GM21367 (cell line): ENCODE data around the gene PRND.
"Not testable (repeated sequence)": the region's sequence is repeated elsewhere in the genome, so short reads cannot be mapped to it uniquely, and the experiment has no call there.

ENCODE experiments used
- ATAC-seq: cut with Tn5 transposase; IDR thresholded peaks from one replicate; pipeline ENCODE4 v1.9.1; 2021; ENCODE audit not compliant: unreplicated experiment

The PRND gene, protein sequence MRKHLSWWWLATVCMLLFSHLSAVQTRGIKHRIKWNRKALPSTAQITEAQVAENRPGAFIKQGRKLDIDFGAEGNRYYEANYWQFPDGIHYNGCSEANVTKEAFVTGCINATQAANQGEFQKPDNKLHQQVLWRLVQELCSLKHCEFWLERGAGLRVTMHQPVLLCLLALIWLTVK

GRCh38 chr20:4721719-4722118, at the start of gene PRND:
TSS of gene PRND (plus strand) at chr20:4721909. CDS start at chr20:4724552, 2,643 bp downstream.
- ATAC-seq, result no peak

DNA sequence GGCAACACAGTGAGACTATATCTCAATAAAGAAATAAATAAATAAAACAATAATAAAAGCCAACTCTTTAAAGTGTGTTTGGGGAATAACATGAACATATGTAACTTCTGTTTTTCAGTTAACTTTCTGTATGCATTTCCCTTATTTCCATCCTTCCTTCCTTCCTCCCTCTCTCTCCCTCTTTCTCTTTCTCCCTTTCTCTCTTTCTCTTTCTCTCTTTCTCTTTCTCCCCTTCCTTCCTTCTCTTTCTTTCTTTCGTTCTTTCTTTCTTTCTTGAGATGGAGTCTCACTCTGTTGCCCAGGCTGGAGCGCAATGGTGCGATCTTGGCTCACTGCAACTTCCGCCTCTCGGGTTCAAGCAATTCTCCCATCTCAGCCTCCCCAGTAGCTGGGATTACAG, 48.8 kb upstream of the PRND start:
- no peak for ATAC-seq

DNA sequence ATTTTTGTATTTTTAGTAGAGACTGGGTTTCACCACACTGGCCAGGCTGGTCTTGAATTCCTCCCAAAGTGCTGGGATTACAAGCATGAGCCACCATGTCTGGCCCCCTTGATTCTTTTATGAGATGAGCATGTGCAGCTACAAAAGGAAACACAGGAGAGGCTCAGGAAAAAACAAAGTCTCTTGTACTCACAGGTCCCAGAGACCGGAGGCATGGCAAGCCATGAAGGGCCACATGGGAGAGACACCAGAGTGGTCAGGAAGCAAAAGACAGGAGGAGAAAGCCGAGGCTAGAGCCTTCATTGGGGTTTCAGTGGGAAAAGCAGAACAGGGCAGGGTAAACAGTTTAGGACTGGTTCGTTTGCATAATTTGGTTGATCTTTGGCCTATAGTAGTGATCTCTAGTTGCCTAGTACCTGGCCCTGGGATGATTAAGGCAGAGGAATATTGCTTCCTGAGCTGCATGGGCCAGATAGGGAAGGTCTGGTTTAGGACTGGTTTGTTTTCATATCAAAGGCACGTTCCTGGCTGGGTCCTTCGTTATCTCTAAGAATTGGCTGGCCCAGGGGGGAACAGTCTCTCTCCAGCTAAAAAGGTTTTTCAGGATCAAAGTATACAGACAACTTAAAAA, 48.2 kb upstream of the PRND start:
- ATAC-seq, result no peak

DNA sequence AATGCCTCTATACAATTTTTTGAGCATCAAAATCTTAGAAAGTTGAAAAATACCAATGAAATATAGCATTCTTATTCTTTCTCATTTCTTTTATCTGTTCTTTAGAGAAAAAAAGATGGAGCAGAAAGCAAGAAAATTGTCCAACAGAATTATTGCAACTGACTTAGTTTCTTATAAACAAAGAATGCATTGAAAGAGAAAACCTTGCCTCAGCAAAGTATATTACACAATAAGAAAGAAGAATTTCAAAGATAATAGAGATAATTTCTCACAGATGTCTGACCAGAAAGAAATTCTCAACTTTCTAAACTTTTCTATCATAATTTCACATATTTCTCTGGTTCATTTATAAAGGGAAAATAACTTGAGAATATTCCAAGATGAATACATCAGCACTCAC, 47.0 kb upstream of the PRND start:
- ATAC-seq, result no peak

DNA sequence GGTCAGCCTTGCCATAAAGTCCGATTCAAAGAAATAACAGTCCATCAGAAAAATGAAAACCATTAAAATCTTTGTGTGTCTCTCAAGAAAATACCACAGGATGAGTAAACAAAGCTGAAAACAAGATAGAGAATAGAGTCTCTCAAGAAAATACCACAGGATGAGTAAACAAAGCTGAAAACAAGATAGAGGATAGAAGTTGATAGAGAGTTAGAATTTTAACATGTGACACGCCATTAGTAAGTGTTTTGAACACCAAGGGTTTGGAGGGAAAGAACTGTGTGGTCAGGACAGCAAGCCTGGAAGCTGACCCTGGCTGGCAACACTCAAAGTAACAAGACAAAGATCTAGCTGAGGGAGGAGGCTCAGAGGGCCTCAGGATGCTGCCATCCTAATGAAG, 43.9 kb upstream of the PRND start:
- no peak for ATAC-seq

- ATAC-seq, result no peak
These were observed 40.3 kb upstream of the PRND start for GRCh38 chr20:4681401-4681800.

GRCh38 chr20:4681991-4682401, 39.7 kb upstream of the PRND start:
- ATAC-seq, result no peak

GRCh38 chr20:4682682-4683081, 39.0 kb upstream of the PRND start:
- no peak for ATAC-seq

GRCh38 chr20:4683261-4683660, 38.4 kb upstream of the PRND start:
- no peak for ATAC-seq

DNA sequence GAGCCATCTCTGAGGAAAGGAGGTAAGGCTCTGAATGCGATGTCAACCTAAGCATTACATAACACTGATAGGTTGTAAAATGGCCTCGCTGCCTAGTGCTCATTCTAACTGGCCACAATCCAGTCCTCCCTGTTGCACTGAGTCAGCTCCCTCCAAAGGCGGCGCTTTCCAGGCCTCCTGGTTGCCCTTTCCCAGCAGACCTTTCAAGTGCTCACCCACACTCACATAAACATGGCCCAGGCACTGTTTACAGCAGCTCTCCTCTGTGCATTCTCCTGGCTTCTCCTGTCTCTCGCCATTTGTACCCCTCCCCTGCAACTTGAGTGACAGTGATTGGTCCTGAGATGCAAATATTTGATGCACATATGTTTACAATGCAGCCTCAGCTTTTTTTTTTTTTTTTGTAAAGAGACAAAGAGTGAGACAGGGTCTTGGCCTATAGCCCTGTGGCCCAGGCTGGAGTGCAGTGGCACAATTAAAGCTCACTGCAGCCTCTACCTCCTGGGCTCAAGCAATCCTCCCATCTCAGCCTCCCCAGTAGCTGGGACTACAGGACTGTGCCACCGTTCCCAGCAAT, 36.8 kb upstream of the PRND start:
- ATAC-seq, result no peak

GRCh38 chr20:4685923-4686221, 35.8 kb upstream of the PRND start:
- no peak for ATAC-seq

GRCh38 chr20:4688305-4688704, 33.4 kb upstream of the PRND start:
- ATAC-seq, result no peak

- ATAC-seq, result no peak
These were observed 32.5 kb upstream of the PRND start for GRCh38 chr20:4689220-4689619.

- ATAC-seq, result no peak
These were observed 30.0 kb upstream of the PRND start for GRCh38 chr20:4691753-4692152.

- ATAC-seq, result no peak
These were observed 27.6 kb upstream of the PRND start for GRCh38 chr20:4694076-4694475.

DNA sequence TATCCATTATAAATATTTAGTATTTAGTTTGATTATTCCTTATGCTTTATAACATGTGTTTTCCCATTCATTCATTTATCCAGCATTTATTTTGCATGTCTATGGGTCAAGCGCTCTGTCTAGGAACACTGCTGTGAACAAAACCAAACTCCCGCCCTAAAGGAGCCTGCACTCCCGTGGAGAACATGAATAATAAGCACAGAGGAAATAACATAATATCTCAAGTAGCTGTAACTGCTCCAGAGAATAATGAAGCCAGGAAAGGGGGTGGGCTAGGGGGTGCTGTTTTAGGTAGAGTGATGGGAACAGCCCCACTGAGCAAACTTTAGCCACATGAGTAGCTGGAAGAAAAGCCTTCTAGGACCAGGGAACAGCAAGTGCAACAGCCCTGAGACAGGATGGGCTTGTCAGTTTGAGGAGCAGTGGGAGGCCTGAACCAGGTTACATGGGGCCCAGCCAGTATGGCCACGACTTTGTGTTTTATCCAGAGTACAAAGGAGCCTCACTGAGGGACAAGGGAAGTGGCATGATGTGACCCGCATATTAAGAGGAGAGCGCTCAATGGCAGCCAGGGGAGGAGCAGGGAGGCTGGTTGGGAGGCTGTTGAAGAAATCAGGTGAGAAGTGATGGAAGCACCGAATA, 24.4 kb upstream of the PRND start:
- ATAC-seq, result no peak

DNA sequence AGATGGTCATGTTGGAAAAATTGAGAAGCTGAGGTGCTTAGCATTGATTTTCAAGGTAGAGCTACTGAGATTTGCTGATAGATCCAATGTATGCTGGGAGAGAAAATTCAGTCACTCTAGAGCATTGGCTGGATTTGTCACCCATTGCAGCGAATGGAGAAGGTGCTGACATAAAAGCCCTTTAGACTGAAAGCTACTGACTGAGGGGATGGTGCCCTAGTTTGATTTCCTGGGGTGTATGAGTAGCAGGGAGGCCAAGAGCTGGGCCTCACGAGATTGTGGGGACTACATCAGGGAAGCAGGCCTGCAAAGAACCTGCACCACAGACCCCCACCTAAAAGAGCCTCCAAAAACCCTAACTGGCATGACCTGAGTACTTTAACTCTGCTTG, 23.9 kb upstream of the PRND start:
- ATAC-seq, result no peak

GRCh38 chr20:4699216-4699615, 22.5 kb upstream of the PRND start:
- ATAC-seq, result no peak

DNA sequence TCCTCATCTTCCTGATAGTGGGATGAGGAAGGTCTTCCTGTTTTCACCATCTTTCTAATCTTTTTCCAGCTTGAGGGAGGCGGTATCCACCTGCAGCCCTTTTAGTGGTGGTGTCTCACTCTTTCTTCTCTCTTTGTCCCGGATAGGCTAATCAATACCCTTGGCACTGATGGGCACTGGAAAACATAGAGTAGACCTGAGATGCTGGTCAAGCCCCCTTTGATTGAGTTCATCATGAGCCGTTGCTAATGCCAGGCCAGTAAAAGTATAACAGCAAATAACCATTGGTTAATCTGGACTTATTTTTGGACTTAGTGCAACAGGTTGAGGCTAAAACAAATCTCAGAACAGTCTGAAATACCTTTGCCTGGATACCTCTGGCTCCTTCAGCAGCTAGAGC, 21.8 kb upstream of the PRND start:
- ATAC-seq, result no peak

GRCh38 chr20:4702562-4703280, 19.0 kb upstream of the PRND start:
- ATAC-seq, result no peak

GRCh38 chr20:4703281-4703676, 18.4 kb upstream of the PRND start:
- ATAC-seq, result no peak

- ATAC-seq, result not testable (repeated sequence)
These were observed 14.8 kb upstream of the PRND start for GRCh38 chr20:4706941-4707340.
